GM19238 (cell line): Measurements from ENCODE around the gene SHOC2.

Experiments used
- DNase-seq: peaks from one replicate; pipeline ENCODE4 v3.0.0; 2011; ENCODE audit warnings: low spot score; ENCODE audit not compliant: insufficient read length

Gene SHOC2

GRCh38 chr10:110944792-110945396, 25.5 kb downstream of the SHOC2 start:
- DNase-seq, result no peak

- DNase-seq, result no peak
These were observed 27.1 kb downstream of the SHOC2 start for GRCh38 chr10:110946496-110946895.

GRCh38 chr10:110947061-110947595, 27.7 kb downstream of the SHOC2 start:
- DNase-seq, result no peak

GRCh38 chr10:110951381-110951780, 32.0 kb downstream of the SHOC2 start:
- DNase-seq, result no peak

GRCh38 chr10:110957606-110958005, 38.2 kb downstream of the SHOC2 start:
- no peak for DNase-seq

GRCh38 chr10:110959379-110960332, 40.3 kb downstream of the SHOC2 start:
- no peak for DNase-seq

GRCh38 chr10:110960333-110960712, 40.9 kb downstream of the SHOC2 start:
- no peak for DNase-seq

- DNase-seq, result no peak
These were observed 43.0 kb downstream of the SHOC2 start for GRCh38 chr10:110962443-110962842.

- DNase-seq, result no peak
These were observed 43.8 kb downstream of the SHOC2 start for GRCh38 chr10:110963162-110963561.

GRCh38 chr10:110964681-110965080, 45.3 kb downstream of the SHOC2 start:
- no peak for DNase-seq

GRCh38 chr10:110965216-110965615, 45.8 kb downstream of the SHOC2 start:
- DNase-seq, result no peak

- DNase-seq, result no peak
These were observed 46.7 kb downstream of the SHOC2 start for GRCh38 chr10:110966146-110966545.

- no peak for DNase-seq
These were observed 47.7 kb downstream of the SHOC2 start for GRCh38 chr10:110967009-110967630.

GRCh38 chr10:110967645-110968044, 48.2 kb downstream of the SHOC2 start:
- DNase-seq, result no peak

- DNase-seq, result no peak
These were observed 49.8 kb downstream of the SHOC2 start for GRCh38 chr10:110969183-110969582.

- no peak for DNase-seq
These were observed 52.2 kb downstream of the SHOC2 start for GRCh38 chr10:110971638-110972037.

GRCh38 chr10:110972231-110973134, 53.1 kb downstream of the SHOC2 start:
- no peak for DNase-seq

GRCh38 chr10:110973400-110973799, 54.0 kb downstream of the SHOC2 start:
- DNase-seq, result no peak

- DNase-seq, result no peak
These were observed 57.2 kb downstream of the SHOC2 start for GRCh38 chr10:110976577-110976976.

GRCh38 chr10:110977662-110978061, 58.3 kb downstream of the SHOC2 start:
- DNase-seq, result no peak

GRCh38 chr10:110978204-110978603, 58.8 kb downstream of the SHOC2 start:
- no peak for DNase-seq
